ENCODE measurements around the gene ACTR3.

DNA sequence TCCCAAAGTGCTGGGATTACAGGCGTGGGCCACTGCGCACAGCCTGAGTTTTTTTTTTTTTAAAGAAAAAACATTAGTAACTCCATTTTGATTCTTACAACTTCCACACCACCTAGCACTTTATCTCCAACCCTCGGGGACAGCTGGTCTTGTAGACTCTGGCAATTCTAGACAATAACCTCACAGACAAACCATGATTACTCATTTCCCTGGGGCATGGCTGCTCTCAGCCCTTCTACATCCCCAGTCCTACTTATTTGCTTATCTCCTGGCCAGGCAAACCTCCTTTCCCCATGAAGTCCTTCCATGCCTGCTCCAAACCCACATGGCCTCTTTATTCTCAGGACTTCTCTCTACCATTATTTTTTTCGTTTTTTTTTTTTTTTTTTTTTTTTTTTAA, 91.1 kb downstream of the ACTR3 start:
- TF ChIP-seq, protein P1, sequence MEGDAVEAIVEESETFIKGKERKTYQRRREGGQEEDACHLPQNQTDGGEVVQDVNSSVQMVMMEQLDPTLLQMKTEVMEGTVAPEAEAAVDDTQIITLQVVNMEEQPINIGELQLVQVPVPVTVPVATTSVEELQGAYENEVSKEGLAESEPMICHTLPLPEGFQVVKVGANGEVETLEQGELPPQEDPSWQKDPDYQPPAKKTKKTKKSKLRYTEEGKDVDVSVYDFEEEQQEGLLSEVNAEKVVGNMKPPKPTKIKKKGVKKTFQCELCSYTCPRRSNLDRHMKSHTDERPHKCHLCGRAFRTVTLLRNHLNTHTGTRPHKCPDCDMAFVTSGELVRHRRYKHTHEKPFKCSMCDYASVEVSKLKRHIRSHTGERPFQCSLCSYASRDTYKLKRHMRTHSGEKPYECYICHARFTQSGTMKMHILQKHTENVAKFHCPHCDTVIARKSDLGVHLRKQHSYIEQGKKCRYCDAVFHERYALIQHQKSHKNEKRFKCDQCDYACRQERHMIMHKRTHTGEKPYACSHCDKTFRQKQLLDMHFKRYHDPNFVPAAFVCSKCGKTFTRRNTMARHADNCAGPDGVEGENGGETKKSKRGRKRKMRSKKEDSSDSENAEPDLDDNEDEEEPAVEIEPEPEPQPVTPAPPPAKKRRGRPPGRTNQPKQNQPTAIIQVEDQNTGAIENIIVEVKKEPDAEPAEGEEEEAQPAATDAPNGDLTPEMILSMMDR (IDR thresholded peaks at IDR 0.05): no peak
- TF ChIP-seq POLR2A (IDR thresholded peaks at IDR 0.05): no peak

All from heart left ventricle (tissue), 13 donors.